Activated T-cell treated with anti-CD3 and anti-CD28 coated beads, Interleukin-2, amount 50 U/mL, for 72 hours (primary cell): ENCODE results near the gene AIDA. TPM values are rescaled to one million over a fixed set of nuclear protein-coding genes. Genes with fewer than 3 reads are reported as not detected.
"Not testable (repeated sequence)": the region's sequence is repeated elsewhere in the genome, so short reads cannot be mapped to it uniquely, and the experiment has no call there.

Experiments
- ATAC-seq, 2 donors: fragments of 150-1000 bp; cut with Tn5 transposase; replicated peaks in 1 of 2; 2 replicates each; pipeline ENCODE4 v1.10.0; 2021; ENCODE audit warnings: moderate library complexity in 2 of 2, mild to moderate bottlenecking in 1 of 2
- DNase-seq, 2 donors: peaks; one replicate each; pipeline ENCODE4 v3.0.0; 2021 to 2022; ENCODE audit warnings: mixed read lengths in 1 of 2
- H3K27ac Mint-ChIP-seq: one replicate; pipeline ENCODE4 v1.8.0; 2022; ENCODE audit warnings: mild to moderate bottlenecking, moderate library complexity, mixed read lengths
- H3K27me3 Mint-ChIP-seq: one replicate; pipeline ENCODE4 v1.8.0; 2022; ENCODE audit warnings: low read depth, mixed read lengths
- H3K36me3 Mint-ChIP-seq, 2 donors: one replicate each; pipeline ENCODE4 v1.8.0; 2022; ENCODE audit warnings: mixed read lengths in 2 of 2, mild to moderate bottlenecking in 1 of 2; ENCODE audit not compliant: insufficient read depth in 2 of 2
- H3K4me1 Mint-ChIP-seq: one replicate; pipeline ENCODE4 v1.8.0; 2022; ENCODE audit warnings: low read depth, mixed read lengths
- H3K4me3 Mint-ChIP-seq, 2 donors: one replicate each; pipeline ENCODE4 v1.8.0; 2022; ENCODE audit warnings: mild to moderate bottlenecking in 2 of 2, mixed read lengths in 2 of 2, moderate library complexity in 2 of 2
- H3K9me3 Mint-ChIP-seq, 2 donors: one replicate each; pipeline ENCODE4 v1.8.0; 2022; ENCODE audit warnings: mixed read lengths in 2 of 2
- total RNA-seq, 2 donors: library from RNA; stranded (reverse); gene quantifications; one replicate each; pipeline ENCODE4 v1.2.3, GENCODE V29; 2022

The AIDA gene, protein sequence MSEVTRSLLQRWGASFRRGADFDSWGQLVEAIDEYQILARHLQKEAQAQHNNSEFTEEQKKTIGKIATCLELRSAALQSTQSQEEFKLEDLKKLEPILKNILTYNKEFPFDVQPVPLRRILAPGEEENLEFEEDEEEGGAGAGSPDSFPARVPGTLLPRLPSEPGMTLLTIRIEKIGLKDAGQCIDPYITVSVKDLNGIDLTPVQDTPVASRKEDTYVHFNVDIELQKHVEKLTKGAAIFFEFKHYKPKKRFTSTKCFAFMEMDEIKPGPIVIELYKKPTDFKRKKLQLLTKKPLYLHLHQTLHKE
- total RNA-seq = 10 to 100 TPM; 49.5 to 57.1 TPM

- Mint-ChIP-seq H3K27ac (peak within 1 kb of the TSS; percentile 100), H3K27me3 (no peaks in the 10 kb centered on the region), H3K4me1 (peaks cover 55% of the 10 kb centered on the region), H3K4me3 (peak within 1 kb of the TSS; percentile 93 to 100), H3K36me3 (peaks cover 15 to 16% of the 10 kb centered on the region in 2 donors), H3K9me3 (no peaks in the 10 kb centered on the region)
- DNase-seq (peak; percentile 96 to 98), ATAC-seq (peak; percentile 84 to 86)
Observed at GRCh38 chr1:222712253-222713090, at the start of gene AIDA, which contains the start of gene BROX. TSS of gene AIDA (minus strand) at chr1:222712491. CDS start at chr1:222712317, 174 bp downstream. TSS of gene BROX (plus strand) at chr1:222712564. CDS start at chr1:222715700, 3,136 bp downstream.

GRCh38 chr1:222761083-222761482 is 48.8 kb upstream of the AIDA start:
- no peak for DNase-seq
- no peaks in the 10 kb centered on the region for H3K4me1 Mint-ChIP-seq
- no peaks in the 10 kb centered on the region for H3K27me3 Mint-ChIP-seq
- H3K9me3 Mint-ChIP-seq = peaks cover 2 to 3% of the 10 kb centered on the region in 2 donors
- peaks cover 3% of the 10 kb centered on the region in 2 donors for H3K36me3 Mint-ChIP-seq
- no peak overlapping the region for H3K27ac Mint-ChIP-seq
- H3K4me3 Mint-ChIP-seq = no peak overlapping the region
- no peak for ATAC-seq

- Mint-ChIP-seq H3K4me3 (no peak overlapping the region), H3K27me3 (no peaks in the 10 kb centered on the region), H3K27ac (no peak overlapping the region), H3K9me3 (peaks cover 0 to 3% of the 10 kb centered on the region in 2 donors), H3K36me3 (peaks cover 1 to 3% of the 10 kb centered on the region in 2 donors), H3K4me1 (no peaks in the 10 kb centered on the region)
- no peak for DNase-seq
- ATAC-seq = no peak
Observed at GRCh38 chr1:222759451-222760035, 47.3 kb upstream of the AIDA start.

DNA sequence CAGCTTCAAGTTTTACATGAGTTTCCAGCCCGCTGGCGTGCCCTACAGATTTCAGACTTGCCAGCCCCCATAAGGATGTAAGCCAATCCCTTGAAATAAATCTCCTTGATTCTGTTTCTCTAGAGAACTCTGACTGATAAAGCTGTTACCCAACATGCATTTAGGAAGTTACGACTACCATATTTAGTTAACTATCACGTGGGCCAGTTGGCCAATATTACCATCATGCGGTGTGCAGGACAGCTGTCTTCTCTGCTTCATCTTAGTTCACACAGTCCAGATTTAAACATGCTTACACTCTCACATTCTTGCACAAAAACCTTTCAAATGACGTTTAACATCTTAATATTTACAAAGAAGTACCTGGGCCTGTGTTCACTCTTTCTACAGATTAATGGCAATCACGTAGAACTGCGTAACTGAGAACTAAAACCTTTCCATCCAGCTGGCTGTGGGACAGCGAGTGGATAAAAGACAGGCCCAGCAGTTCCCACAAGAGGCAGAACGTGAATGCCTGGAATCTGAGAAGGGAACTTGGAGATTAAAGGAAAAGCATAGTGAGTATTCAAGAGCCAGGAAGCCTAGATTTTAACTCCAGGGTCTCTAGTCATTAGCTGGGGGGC is 45.5 kb upstream of the AIDA start:
- no peaks in the 10 kb centered on the region for H3K27me3 Mint-ChIP-seq
- H3K27ac Mint-ChIP-seq = no peak overlapping the region
- peaks cover 0 to 3% of the 10 kb centered on the region in 2 donors for H3K9me3 Mint-ChIP-seq
- no peaks in the 10 kb centered on the region for H3K36me3 Mint-ChIP-seq
- no peaks in the 10 kb centered on the region for H3K4me1 Mint-ChIP-seq
- ATAC-seq (no peak), DNase-seq (no peak)
- H3K4me3 Mint-ChIP-seq = no peak overlapping the region

GRCh38 chr1:222754366-222755139 is 42.3 kb upstream of the AIDA start:
- ATAC-seq = no peak
- no peak overlapping the region for H3K4me3 Mint-ChIP-seq
- H3K27ac Mint-ChIP-seq = no peak overlapping the region
- no peaks in the 10 kb centered on the region for H3K4me1 Mint-ChIP-seq
- H3K27me3 Mint-ChIP-seq = no peaks in the 10 kb centered on the region
- no peaks in the 10 kb centered on the region for H3K36me3 Mint-ChIP-seq
- no peak for DNase-seq
- H3K9me3 Mint-ChIP-seq = no peaks in the 10 kb centered on the region

GRCh38 chr1:222751255-222751654 is 39.0 kb upstream of the AIDA start:
- Mint-ChIP-seq H3K27ac (no peak overlapping the region), H3K27me3 (no peaks in the 10 kb centered on the region), H3K4me1 (no peaks in the 10 kb centered on the region), H3K36me3 (no peaks in the 10 kb centered on the region), H3K9me3 (no peaks in the 10 kb centered on the region), H3K4me3 (no peak overlapping the region)
- no peak for DNase-seq
- no peak for ATAC-seq

GRCh38 chr1:222750651-222751050 is 38.4 kb upstream of the AIDA start:
- H3K36me3 Mint-ChIP-seq = no peaks in the 10 kb centered on the region
- no peaks in the 10 kb centered on the region for H3K27me3 Mint-ChIP-seq
- H3K27ac Mint-ChIP-seq = no peak overlapping the region
- DNase-seq (no peak), ATAC-seq (no peak)
- no peaks in the 10 kb centered on the region for H3K9me3 Mint-ChIP-seq
- H3K4me3 Mint-ChIP-seq = no peak overlapping the region
- H3K4me1 Mint-ChIP-seq = no peaks in the 10 kb centered on the region

GRCh38 chr1:222749927-222750326 is 37.6 kb upstream of the AIDA start:
- Mint-ChIP-seq H3K4me3 (no peak overlapping the region), H3K27me3 (no peaks in the 10 kb centered on the region), H3K9me3 (no peaks in the 10 kb centered on the region), H3K4me1 (no peaks in the 10 kb centered on the region), H3K36me3 (no peaks in the 10 kb centered on the region), H3K27ac (no peak overlapping the region)
- no peak for DNase-seq
- ATAC-seq = no peak

GRCh38 chr1:222741630-222742457 is 29.6 kb upstream of the AIDA start:
- H3K27ac Mint-ChIP-seq, H3K9me3 Mint-ChIP-seq, DNase-seq, H3K4me1 Mint-ChIP-seq, H3K27me3 Mint-ChIP-seq, H3K36me3 Mint-ChIP-seq, H3K4me3 Mint-ChIP-seq, ATAC-seq: not testable (repeated sequence)

GRCh38 chr1:222739929-222740328 is 27.6 kb upstream of the AIDA start:
- DNase-seq (no peak), ATAC-seq (no peak)
- Mint-ChIP-seq H3K4me3 (no peak overlapping the region), H3K36me3 (peaks cover 0 to 1% of the 10 kb centered on the region in 2 donors), H3K4me1 (no peaks in the 10 kb centered on the region), H3K9me3 (no peaks in the 10 kb centered on the region), H3K27ac (no peak overlapping the region), H3K27me3 (no peaks in the 10 kb centered on the region)

GRCh38 chr1:222739465-222739864 is 27.2 kb upstream of the AIDA start:
- H3K36me3 Mint-ChIP-seq = peaks cover 1 to 3% of the 10 kb centered on the region in 2 donors
- no peak for ATAC-seq
- no peak overlapping the region for H3K27ac Mint-ChIP-seq

DNA sequence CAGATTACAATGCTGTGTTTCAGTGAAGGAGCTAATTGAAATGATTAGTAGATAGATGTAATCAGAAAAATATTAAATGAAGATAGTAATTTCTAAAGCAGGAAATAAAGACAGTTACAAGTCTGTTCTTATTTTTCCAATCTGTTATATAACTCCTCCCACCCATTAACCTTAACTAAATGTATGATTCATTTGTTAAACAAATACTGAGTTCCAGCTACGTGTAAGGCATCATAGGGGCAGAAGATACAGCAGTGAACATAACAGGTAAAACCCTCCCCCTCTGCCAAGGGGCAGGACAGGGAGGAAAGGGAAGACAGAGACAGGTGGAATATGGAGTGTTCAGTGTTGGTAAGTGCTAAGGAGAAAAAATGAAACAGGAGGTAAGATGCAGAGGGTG is 24.7 kb upstream of the AIDA start, which contains the start of gene FAM177B:
Gene FAM177B, plus strand, starts transcription at position 231 of the 400 bp plus-strand sequence. CDS start 9,344 bp downstream, outside the sequence.
- Mint-ChIP-seq H3K9me3 (no peaks in the 10 kb centered on the region), H3K27me3 (no peaks in the 10 kb centered on the region), H3K36me3 (peaks cover 3 to 10% of the 10 kb centered on the region in 2 donors), H3K4me1 (peaks cover 8% of the 10 kb centered on the region), H3K27ac (no peak within 1 kb of the TSS), H3K4me3 (no peak within 1 kb of the TSS)
- ATAC-seq (no peak), DNase-seq (no peak)

More at GRCh38 chr1:222739465-222739864, 27.2 kb upstream of the AIDA start:
- H3K4me1 Mint-ChIP-seq = no peaks in the 10 kb centered on the region
- DNase-seq = no peak
- H3K27me3 Mint-ChIP-seq = no peaks in the 10 kb centered on the region
- H3K9me3 Mint-ChIP-seq = no peaks in the 10 kb centered on the region
- H3K4me3 Mint-ChIP-seq = no peak overlapping the region
